ENCODE measurements around the gene ASCL5. TPM values are rescaled to one million over a fixed set of nuclear protein-coding genes. Genes with fewer than 3 reads are reported as not detected.
A peak's percentile ranks its signal among the peaks of the same experiment; 100 is the strongest.

ASCL5 gene
- total RNA-seq, 8 experiments from 2014 or later = 0.31 to 5.2 (median 1.2) TPM

DNA sequence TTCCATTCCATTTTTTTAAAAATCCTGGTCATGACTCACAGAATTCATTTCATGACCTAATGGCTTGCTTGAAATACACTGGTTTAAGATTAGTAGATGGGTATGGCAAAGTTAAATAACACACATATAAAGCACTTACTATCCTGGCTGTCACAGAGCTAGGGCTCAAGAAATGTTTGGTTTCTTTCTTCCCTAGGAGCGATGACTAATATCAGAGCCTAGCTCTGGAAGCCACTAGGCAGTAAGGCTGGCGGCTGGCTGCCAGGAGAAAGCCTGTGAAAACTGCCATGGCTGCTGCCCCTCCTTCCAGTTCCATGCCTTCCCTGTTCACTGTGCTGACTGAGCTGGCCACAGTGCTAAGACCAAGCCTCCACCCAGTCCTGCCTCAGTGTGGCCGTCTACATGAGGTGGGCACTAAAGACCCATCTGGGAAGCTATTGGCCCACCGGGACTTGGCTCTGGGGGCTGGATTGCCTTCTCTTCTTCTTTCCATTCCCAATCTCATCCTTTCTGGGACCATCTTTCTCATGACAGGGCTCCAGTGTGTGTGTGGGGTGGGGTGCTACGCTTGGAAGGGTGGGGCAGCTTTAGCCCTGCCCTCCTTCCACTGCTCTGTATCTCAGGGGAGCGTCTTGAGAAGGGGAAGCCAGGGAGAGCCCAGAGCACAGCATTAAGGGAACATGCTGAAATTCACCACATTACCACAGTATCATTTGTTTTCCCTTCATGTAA lies 10.8 kb upstream of the ASCL5 start:
- in situ Hi-C loops (cut with MboI; ENCODE audit: low pct_unique_long_range_greater_than_20kb in 2 of 9, low sequenced_read_pairs in 9 of 9, unreplicated experiment in 9 of 9) = no loop called here
- no peaks in the 10 kb centered on the region for H3K4me1 ChIP-seq (replicated peaks in 1 of 2)
- WGBS, 10 experiments = 0 to 100% (median 92%) methylated on average over 1 to 4 of the region's 6 CpGs; no CpG with 5 or more reads in 4 of the 10 experiments
- peak in 7 of 8 experiments; percentile 17 to 79 (median 70) for ATAC-seq (replicated peaks in 6 of 8)
- no peak overlapping the region for H3K4me3 ChIP-seq
- no peak overlapping the region for H3K27ac ChIP-seq

DNA sequence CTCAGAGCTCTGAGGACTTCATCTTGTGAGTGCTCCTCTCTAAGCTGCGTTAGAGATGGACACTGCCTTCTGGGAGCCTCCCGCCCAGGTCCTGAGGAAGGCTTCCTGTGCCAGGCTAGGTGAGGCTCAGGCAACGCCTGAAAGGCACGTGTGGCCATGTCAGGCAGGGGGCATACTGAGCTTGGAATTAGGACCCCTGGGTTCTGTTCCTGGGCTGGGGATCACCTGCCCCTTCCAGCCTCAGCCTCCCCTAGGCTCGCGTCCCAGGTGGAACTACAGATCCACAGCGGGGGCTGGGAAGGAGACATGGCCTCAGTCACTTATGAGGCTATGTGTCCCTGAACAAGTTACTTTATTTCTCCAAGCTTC lies 10.0 kb upstream of the ASCL5 start:
- ATAC-seq (replicated peaks in 6 of 8) = no peak
- Histone ChIP-seq H3K4me3 (no peak overlapping the region), H3K4me1 (replicated peaks in 1 of 2) (no peaks in the 10 kb centered on the region), H3K27ac (no peak overlapping the region)
- in situ Hi-C loops (cut with MboI; ENCODE audit: low pct_unique_long_range_greater_than_20kb in 2 of 9, low sequenced_read_pairs in 9 of 9, unreplicated experiment in 9 of 9) = no loop called here
- 90 to 100% (median 100%) methylated on average over 2 to 7 of the region's 7 CpGs; no CpG with 5 or more reads in 5 of the 10 experiments for WGBS, 10 experiments

DNA sequence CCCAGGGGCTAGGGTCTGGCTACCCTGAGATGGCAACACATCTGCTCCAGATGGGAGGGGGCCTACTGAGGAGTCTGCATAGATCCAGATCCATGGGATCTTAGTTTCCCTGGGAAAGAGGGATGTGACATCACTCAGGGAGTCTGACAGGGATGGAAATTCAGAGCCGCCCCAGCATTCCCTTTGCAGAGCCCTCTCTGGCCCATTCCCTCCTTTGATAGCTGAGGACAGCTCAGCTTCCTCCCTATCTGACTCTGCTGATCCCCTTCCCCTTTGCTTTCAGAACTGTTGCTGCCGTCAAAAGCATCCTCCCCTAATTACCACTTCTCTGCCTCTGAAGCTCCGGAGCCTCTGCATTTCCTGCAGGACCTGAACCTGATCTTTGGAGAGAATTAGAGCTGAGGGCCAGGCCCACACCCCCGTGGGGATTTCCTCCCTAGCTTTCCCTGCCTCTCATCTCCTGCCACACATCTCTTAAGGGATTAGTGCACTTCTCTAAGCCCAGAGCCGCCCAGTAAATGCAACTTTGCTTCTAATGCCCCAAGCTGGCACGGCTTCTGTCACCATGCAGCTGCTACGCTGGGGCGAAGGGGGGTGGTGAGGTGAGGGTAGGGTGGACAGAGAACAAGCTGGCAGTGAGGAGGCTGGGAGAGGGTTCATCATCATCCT lies 9.5 kb upstream of the ASCL5 start:
- 40 to 100% (median 84%) methylated on average over 1 to 6 of the region's 8 CpGs; no CpG with 5 or more reads in 2 of the 10 experiments for WGBS, 10 experiments
- ATAC-seq (replicated peaks in 6 of 8) = no peak
- no peak overlapping the region for H3K4me3 ChIP-seq
- in situ Hi-C loops (cut with MboI; ENCODE audit: low pct_unique_long_range_greater_than_20kb in 2 of 9, low sequenced_read_pairs in 9 of 9, unreplicated experiment in 9 of 9) = no loop called here
- H3K4me1 ChIP-seq (replicated peaks in 1 of 2) = no peaks in the 10 kb centered on the region
- no peak overlapping the region for H3K27ac ChIP-seq

DNA sequence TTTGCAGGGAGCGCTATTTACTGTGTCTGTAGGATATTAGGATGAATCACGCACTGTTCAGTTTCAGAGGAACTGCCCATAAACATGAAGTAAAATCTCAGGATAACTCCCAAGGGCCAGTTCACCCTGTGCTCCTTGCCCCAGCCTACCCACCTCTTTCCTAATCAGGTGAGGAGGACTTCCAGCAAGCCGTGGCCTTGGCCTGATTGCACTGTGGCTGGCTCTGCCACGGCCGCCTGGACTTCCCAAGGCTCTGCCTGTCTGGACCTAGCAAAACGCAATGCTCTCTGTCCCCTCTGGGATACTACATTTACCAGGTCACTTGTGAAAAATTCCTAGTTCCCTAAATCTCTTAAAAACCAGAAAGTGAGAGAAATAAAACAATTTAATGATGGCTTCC lies 7.4 kb upstream of the ASCL5 start:
- Histone ChIP-seq H3K4me3 (no peak overlapping the region), H3K4me1 (replicated peaks in 1 of 2) (no peaks in the 10 kb centered on the region), H3K27ac (no peak overlapping the region)
- in situ Hi-C loops (cut with MboI; ENCODE audit: low pct_unique_long_range_greater_than_20kb in 2 of 9, low sequenced_read_pairs in 9 of 9, unreplicated experiment in 9 of 9) = no loop called here
- WGBS, 10 experiments = 89 to 100% (median 97%) methylated on average over 2 to 6 of the region's 6 CpGs; no CpG with 5 or more reads in 3 of the 10 experiments
- no peak for ATAC-seq (replicated peaks in 6 of 8)

DNA sequence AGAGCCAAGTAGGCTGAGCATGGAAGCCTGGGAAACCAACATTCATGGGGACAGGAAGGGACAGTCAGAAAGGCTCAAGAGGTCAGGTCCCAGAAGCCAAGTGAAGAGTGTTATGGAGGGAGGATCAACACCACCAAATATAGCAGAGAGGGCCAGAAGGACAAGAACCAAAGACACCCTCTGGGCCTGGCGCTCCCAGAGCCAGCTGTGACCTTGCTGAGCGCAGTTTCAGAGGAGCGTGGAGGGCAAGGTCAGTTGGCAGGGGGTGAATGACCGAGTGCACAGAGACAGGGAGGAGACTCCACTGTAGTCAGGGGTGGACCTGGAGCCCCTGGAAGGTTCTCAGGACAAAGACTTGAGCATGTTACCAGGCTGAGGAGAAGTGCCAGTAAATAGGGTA lies 4.4 kb upstream of the ASCL5 start:
- Histone ChIP-seq H3K4me3 (no peak overlapping the region), H3K27ac (no peak overlapping the region), H3K4me1 (replicated peaks in 1 of 2) (no peaks in the 10 kb centered on the region)
- in situ Hi-C loops (cut with MboI; ENCODE audit: low pct_unique_long_range_greater_than_20kb in 2 of 9, low sequenced_read_pairs in 9 of 9, unreplicated experiment in 9 of 9) = no loop called here
- no peak for ATAC-seq (replicated peaks in 6 of 8)
- WGBS, 10 experiments = 49 to 100% (median 84%) methylated on average over 1 to 4 of the region's 4 CpGs; no CpG with 5 or more reads in 4 of the 10 experiments

DNA sequence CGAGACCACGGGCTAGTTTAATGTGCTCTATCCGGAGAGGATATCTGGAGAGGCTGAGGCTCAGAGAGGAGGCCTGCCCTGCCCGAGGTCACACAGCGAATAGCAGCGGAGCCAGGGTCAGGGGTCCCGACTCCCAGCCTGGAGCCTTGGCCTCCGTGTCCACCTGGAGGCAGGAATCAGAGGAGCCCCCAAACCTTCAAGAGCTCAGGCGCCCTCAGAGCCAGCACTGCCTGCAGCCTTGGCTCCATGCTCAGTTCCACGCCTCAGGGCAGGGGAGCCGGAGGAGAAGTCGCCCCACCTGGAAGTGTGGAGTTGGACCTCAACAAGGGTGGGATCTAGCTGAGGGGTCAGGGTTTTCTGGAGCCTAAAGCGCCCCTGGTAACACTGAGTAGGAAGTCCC lies 2.0 kb upstream of the ASCL5 start:
- H3K27ac ChIP-seq = no peak overlapping the region
- WGBS, 10 experiments = 33 to 100% (median 89%) methylated on average over 1 to 13 of the region's 13 CpGs; no CpG with 5 or more reads in 2 of the 10 experiments
- no peak overlapping the region for H3K4me3 ChIP-seq
- in situ Hi-C loops (cut with MboI; ENCODE audit: low pct_unique_long_range_greater_than_20kb in 2 of 9, low sequenced_read_pairs in 9 of 9, unreplicated experiment in 9 of 9) = no loop called here
- ATAC-seq (replicated peaks in 6 of 8) = no peak
- no peaks in the 10 kb centered on the region for H3K4me1 ChIP-seq (replicated peaks in 1 of 2)

DNA sequence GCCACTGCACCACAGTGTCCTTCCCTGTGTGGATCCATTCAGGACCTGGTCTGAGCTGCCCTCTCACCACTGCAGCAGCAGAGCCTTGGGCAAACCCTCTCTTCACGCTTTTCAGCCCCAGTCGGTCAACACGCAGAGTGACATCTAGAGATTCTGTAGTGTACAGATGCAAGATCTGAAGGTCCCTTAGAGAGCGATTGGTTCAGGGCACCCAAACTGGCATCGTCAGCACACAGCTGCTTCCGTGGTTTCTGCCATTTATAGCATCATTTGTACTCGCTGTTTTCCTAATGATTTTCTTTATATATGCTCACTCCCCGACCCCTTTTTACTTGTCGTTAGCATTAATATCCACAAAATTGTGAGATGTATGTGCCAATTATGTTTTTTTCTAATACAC lies 1.5 kb upstream of the ASCL5 start:
- Histone ChIP-seq H3K4me3 (no peak overlapping the region), H3K4me1 (replicated peaks in 1 of 2) (no peaks in the 10 kb centered on the region), H3K27ac (no peak overlapping the region)
- WGBS, 10 experiments = 17 to 100% (median 90%) methylated on average over 1 to 9 of the region's 9 CpGs
- in situ Hi-C loops (cut with MboI; ENCODE audit: low pct_unique_long_range_greater_than_20kb in 2 of 9, low sequenced_read_pairs in 9 of 9, unreplicated experiment in 9 of 9) = no loop called here
- ATAC-seq (replicated peaks in 6 of 8) = peak in 2 of 8 experiments; percentile 4 to 17

DNA sequence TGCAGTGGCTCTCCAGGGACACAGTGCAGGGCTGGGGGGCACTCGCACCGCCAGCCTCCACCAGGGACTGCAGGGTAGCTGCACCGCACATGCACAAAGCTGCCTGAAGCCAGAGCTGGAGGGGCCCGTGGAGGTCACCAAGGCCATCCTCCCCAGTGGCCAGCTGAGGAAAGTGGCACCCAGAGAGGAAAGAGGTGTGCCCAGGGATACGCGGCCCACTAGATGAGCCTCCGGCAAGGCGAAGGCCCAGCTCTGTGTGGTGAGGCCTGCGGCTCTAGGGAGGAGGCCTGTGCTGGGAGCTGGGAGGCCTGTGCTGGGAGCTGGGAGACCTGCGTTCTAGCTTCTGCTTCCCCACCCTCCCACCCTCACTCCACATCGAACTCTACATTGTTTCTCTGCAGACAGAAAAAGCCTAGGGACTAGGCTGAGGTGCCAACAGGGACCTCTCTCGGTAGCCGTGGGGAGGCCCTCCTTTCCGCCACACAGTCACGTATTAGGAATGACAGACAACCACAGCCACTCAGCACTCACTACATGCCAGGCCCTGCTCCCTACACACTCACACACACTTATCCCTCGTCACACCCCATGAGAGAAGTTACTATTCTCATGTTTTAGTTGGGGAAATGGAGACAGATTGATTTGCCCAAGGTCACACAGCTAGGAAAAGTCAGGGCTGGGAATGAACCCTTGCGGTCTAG lies 921 bp upstream of the ASCL5 start:
- in situ Hi-C loops (cut with MboI; ENCODE audit: low pct_unique_long_range_greater_than_20kb in 2 of 9, low sequenced_read_pairs in 9 of 9, unreplicated experiment in 9 of 9) = no loop called here
- ATAC-seq (replicated peaks in 6 of 8) = peak in 5 of 8 experiments; percentile 20 to 49 (median 26)
- Histone ChIP-seq H3K27ac (no peak overlapping the region), H3K4me3 (no peak overlapping the region), H3K4me1 (replicated peaks in 1 of 2) (no peaks in the 10 kb centered on the region)
- WGBS, 10 experiments = 55 to 100% (median 86%) methylated on average over 3 to 4 of the region's 17 CpGs; no CpG with 5 or more reads in 7 of the 10 experiments

DNA sequence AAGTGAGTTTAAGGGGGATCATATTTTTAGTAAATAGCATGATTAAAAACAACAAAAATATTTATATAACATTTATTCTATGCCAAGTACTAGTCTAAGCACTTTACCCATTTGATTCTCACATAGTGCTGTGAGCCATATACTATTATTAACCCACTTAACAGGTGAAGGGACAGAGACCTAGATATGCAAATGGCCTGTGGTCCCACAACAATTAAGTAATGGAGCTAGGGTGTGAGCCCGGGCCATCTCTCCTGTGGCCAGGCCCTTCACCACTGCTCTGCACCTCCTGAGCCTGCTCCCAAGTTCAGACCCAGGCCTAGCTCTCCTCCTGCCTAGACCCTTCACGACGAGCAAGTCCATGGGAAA lies 537 bp downstream of the ASCL5 start:
- Histone ChIP-seq H3K4me1 (replicated peaks in 1 of 2) (no peaks in the 10 kb centered on the region), H3K4me3 (no peak overlapping the region), H3K27ac (no peak overlapping the region)
- in situ Hi-C loops (cut with MboI; ENCODE audit: low pct_unique_long_range_greater_than_20kb in 2 of 9, low sequenced_read_pairs in 9 of 9, unreplicated experiment in 9 of 9) = no loop called here
- WGBS, 10 experiments = 62 to 100% (median 79%) methylated on average over 1 to 3 of the region's 3 CpGs; no CpG with 5 or more reads in 4 of the 10 experiments
- no peak for ATAC-seq (replicated peaks in 6 of 8)

DNA sequence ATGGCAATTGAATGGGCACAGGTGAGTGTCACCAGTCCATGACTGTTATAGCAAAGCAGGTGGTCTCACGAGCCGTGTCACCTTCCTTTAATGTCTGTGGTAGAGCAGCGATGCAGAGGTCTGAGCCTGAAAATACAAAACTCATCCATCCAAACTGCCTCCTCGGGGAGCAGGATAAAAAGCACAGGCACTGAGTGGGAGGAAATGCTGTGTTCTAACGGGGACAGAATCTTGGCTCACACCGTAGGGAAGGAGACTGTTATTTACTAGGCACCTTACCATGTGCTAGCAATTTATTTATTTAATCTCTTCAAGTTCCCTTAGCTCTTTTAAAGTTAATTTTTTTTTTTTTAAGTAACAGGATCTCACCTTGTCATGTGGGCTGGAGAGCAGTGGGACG lies 1.2 kb downstream of the ASCL5 start:
- ATAC-seq (replicated peaks in 6 of 8) = no peak
- WGBS, 10 experiments = 40 to 100% (median 63%) methylated on average over 1 to 7 of the region's 7 CpGs
- Histone ChIP-seq H3K4me3 (no peak overlapping the region), H3K4me1 (replicated peaks in 1 of 2) (no peaks in the 10 kb centered on the region), H3K27ac (no peak overlapping the region)
- in situ Hi-C loops (cut with MboI; ENCODE audit: low pct_unique_long_range_greater_than_20kb in 2 of 9, low sequenced_read_pairs in 9 of 9, unreplicated experiment in 9 of 9) = no loop called here

DNA sequence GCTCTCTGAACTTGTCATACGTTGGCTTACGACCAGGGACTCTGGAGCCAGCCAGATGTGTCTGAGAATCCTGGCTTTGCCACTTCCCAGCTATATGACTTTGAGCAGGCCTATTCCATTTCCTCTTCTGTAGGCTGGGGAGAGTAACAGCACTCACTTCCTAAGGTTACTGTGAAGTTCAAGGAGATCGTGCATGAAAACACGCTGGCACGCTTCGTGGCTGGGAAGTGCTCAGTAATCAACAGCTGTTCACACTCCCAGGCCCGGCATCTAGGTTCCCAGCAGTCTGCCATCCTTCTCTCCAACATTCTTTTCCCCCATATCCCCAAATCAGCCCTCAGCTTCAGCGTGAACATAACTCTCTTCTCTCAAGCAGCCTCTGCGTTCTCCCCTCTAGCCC lies 2.0 kb downstream of the ASCL5 start:
- no peak for ATAC-seq (replicated peaks in 6 of 8)
- H3K4me1 ChIP-seq (replicated peaks in 1 of 2) = no peaks in the 10 kb centered on the region
- 57 to 90% (median 75%) methylated on average over 2 to 9 of the region's 9 CpGs; no CpG with 5 or more reads in 2 of the 10 experiments for WGBS, 10 experiments
- in situ Hi-C loops (cut with MboI; ENCODE audit: low pct_unique_long_range_greater_than_20kb in 2 of 9, low sequenced_read_pairs in 9 of 9, unreplicated experiment in 9 of 9) = no loop called here
- H3K4me3 ChIP-seq = no peak overlapping the region
- no peak overlapping the region for H3K27ac ChIP-seq

DNA sequence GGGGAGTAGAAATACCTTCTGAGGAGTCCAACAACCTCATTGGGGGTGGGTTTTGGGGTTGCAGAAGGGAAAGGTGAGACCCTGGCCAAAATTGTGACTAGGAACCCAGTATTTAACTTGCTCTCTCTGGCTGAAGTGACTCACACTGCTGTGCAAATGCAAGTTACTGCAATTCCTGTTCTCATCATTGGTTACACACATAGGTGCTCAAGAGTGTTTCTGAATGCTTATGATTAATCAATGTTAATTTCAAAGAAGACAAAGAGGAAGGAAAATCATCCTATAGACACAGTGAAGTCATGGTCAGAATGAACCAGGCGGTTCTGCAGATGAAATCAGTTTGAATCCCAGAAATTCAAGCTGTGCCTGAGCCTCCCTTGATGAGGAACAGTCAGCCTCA lies 3.1 kb downstream of the ASCL5 start:
- Histone ChIP-seq H3K4me3 (no peak overlapping the region), H3K4me1 (replicated peaks in 1 of 2) (peaks cover 0 to 3% of the 10 kb centered on the region in 2 donors), H3K27ac (no peak overlapping the region)
- 67 to 92% (median 80%) methylated on average over 1 of the region's 1 CpG; no CpG with 5 or more reads in 5 of the 10 experiments for WGBS, 10 experiments
- peak in 5 of 8 experiments; percentile 7 to 23 (median 8) for ATAC-seq (replicated peaks in 6 of 8)
- in situ Hi-C loops (cut with MboI; ENCODE audit: low pct_unique_long_range_greater_than_20kb in 2 of 9, low sequenced_read_pairs in 9 of 9, unreplicated experiment in 9 of 9) = loop anchor here in 3 of 9 experiments (25.0 kb wide), 2 partner anchors 137 to 162 kb away; no protein-coding TSS in a partner anchor
